Fibroblast of skin of left biceps (primary cell): ENCODE measurements around the gene INKA1.

ENCODE experiments used
- DNase-seq, 2 experiments: peaks; one replicate each; pipeline ENCODE4 v3.0.0-alpha.2; 2013; ENCODE audit warnings: low read depth in 2 of 2

INKA1 gene

DNA sequence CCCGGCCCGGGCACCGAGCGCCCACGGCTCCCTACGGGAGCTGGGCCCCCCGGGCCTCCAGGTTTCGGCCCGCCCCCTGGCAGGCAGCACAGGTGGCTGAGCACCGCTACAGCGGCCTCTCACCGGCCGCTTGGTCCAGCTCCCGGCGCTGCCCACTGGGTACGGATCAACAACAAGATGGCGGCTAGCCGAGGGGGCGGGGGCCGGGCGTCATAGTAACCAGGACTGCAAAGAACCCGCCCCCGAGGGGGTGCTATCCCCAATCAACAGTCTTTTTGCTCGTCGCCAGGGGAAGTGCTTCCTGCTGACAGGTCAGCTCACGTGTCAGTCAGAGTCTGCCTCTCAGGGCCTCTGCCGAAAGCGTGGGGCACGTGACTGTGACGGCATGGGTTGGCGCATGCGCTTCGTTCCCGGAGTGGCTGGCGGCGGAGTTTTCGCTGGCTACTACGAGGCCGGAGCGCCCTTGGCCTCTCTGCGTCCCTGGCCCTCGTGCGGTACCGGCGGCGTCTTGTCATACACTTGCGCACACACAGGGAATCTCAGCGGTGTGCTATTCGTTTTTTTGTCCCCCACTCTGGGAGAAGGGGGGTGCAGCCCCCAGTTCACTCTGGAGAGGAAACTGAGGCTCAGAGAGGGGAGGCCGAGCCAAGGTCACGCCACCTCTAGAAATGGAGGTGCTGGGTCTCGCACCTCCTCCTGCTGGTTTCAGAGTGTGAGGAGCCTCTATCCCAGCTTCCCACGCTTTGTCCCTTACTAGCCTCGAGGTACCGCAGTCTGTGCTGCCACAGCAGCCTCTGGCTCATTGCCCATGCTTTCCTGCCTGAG is 16.5 kb upstream of the INKA1 start, which contains the start of gene IP6K1:
Gene IP6K1, minus strand, starts transcription at position 186 of the 825 bp plus-strand sequence. CDS start 38,502 bp downstream, outside the sequence.
- DNase-seq: peak; percentile 99

- DNase-seq: no peak
Observed at GRCh38 chr3:49787182-49787464, 15.9 kb upstream of the INKA1 start.

DNA sequence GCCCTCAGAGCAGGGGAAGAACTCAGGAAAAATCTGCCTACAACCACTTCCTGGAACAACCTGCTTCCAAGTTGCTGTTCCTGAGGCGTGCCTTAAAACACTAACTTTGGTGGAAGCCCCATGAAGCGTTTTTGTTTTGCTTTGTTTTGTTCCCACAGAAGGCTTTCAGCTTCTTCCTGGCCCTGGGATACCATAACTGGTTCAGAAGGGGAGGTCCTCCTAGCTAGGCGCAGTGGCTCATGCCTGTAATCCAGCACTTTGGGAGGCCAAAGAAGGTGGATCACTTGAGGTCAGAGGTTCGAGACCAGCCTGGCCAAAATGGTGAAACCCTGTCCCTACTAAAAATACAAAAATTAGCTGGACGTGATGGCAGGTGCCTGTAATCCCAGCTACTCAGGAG is 15.5 kb upstream of the INKA1 start:
- no peak for DNase-seq

DNA sequence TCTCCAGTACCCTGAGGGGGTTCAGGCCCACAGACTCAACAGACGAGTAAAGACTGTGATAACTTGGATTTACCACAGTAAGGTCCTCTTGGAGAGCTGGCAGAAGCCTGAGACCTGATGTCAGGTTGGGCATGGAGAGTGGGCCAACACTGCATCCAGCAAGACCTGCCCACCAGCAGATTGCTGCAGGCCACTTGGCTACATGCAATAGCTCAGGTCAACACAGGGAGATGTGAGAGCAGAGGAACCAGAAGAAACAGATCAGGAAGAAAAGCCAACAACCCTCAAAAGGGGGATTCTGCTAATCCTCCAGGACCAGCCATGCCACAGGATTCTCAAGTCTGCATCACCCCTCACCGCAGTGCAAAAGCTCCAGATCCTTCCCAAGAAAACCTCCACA is 15.0 kb upstream of the INKA1 start:
- DNase-seq: no peak

DNA sequence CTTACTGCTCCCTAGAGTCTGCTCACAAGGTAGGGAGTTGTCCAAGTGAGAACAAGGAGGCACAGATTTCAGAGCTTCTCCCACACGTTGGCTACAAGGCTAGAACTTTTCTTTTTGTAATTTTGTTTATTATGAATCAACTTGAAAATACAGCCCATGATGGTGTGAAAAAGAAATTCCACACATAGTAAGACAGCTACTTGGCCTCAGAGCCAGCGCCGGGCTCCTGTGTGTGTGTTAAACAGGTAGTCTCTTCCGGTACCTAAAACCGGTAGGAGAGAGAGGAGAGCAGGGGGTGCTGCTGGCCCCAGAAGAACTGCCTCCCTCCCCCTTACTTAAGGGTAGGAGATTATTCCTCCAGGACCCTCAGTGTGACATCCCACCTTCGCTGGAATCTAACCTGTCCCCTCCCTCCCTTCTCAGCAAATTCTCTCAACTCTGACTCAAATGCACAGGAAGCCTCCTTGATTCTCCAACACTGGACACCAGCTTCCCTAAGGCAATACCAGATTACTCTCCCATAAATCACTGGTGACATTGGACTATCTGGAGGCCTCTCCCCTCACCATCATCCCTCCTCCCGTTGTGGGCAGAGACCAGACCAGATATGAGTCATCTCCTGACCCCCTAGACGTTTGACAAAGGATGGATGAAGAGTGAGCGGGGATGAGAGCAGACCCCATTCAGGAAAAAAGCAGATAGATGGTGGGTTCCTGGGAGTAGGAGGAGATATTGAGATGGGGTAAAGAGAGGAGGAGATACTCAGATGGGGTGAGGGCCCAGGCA is 12.2 kb upstream of the INKA1 start:
- no peak for DNase-seq

GRCh38 chr3:49791571-49791970 is 11.5 kb upstream of the INKA1 start:
- no peak for DNase-seq

GRCh38 chr3:49792371-49793150 is 10.5 kb upstream of the INKA1 start:
- no peak for DNase-seq

DNA sequence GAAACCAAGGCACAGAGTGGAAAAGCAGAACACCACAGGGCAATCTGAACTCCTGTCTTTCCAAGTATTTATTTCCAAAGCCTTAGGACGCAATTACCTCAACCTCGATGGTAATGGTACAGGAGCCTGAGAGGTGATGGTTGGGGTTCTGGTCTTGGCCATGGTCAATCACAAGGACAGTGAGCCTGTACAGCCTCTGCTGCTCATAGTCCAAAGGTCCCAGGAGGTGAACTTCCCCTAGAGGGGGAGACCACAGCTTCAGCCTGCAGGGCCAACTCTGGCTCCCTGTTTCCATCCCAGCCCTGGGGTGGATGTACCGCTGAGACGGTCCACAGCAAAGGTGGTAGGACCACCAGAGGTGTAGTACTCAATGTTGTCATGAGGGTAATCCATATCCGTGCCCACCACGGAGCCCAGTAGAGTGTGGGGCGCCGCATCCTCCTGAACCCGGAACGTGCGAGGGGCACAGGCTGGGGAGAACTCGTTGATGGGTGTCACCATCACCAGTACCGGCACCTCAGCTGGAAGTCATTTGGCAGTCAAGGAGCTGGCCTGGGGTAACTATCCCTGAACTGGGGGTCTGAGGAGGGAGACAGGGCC is 9.5 kb upstream of the INKA1 start:
- no peak for DNase-seq

DNA sequence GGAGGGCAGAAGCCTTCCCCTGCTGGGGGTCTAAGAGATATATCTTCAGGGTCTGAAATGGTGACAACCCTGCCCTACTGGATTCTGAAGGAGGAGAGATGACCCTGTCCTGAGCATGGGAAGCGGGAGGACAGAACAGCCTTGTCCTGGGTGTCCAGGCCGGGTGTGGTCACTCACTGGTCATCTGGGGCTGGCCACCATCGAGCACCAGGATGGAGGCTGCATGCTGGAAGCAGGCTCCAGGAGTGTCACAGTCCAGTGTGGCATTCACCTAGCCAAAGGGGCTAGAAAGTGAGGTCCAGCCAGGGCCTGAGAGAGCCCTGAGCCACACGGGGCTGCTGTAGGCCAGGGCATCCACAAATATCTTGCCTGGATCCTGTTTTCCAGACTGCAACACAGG is 8.6 kb upstream of the INKA1 start:
- no peak for DNase-seq

DNA sequence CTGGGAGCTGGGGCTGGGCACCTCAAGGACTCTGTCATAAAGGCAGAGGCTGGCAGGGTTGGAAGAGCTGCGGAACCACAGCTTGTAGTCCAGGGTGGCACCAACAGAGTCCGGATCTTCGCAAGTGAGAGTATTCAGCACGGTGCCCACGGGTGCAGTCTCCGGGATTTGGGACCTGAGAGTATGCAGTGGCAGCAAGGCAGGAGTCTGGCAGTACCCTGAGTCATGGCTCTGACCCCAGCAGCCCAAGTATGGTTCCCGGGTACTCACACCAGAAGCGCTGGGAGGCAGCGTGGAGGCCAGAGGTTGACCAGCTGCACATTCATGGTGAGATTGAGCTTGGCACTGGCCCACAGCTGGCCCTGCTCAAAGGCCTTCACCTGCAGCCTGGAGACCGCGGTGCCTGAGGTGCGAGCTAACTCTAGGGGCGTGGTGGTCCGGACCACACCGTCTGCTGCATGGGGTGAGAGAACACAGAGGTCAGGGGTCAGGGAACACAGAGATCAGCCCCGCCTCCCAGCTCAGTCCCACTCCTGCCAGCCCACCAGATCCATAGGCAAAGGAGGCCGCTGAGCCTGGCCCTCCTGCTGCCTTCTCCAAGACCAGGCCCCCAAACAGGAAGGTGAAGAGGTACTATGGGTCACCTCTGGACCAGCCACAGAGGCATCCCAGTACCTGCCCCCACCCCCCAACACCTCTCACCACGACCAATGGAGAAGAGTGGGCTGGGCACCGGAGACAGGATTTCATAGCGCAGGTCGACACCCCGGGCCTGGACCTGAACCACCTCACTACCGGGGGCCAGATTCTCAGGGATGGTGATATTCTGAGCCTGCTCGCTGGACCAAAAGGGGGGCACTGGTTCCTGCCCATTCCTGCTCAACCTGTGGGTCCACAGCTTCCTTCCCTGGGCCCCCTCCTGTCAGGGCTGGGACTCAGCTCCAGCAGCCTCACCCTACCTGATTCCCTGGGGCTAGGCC is 7.8 kb upstream of the INKA1 start:
- no peak for DNase-seq

DNA sequence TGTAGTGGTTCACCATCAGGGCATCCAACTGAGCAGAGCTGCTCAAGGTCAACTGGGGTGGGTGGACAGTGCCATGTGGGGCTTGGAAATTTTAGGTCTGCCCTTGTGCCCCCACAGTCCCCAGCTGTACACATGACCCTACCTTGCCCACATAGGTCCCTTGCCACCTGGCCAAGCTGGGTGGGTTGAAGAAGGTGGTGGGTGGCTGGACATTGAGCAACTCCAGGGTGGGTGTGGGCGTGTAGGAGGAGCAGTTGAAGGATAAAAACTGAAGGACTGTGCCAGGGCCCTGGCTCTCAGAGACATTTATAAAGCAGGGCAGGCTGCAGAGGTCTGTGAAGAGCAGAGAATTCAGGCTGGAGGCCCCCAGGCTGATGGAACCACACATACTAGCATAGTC is 4.0 kb upstream of the INKA1 start:
- no peak for DNase-seq

- DNase-seq: no peak
Observed at GRCh38 chr3:49799761-49800160, 3.3 kb upstream of the INKA1 start, which contains the start of gene CDHR4. Gene CDHR4, minus strand, starts transcription at chr3:49799873. Its CDS starts 61 bp downstream, at chr3:49799812.

DNA sequence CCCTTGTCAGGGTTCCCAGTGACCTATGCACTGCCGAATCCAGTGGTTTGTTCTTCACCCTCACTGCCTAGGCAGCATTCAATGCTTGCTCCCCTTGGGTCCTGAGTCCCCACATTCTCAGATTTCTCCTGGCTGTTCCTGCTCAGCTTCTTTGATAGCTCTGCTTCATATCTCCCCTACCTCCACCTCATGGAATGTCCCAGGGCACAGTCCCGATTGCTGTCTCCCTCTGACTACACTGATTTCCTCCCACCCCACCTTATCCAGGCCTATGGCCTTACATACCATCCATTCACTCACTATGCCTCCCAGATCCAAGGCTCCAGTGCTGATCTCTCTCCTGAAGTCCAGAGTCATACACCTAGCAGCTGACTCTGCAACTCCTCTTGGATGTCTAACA is 1.9 kb upstream of the INKA1 start:
- DNase-seq: no peak

- DNase-seq: no peak
Observed at GRCh38 chr3:49803465-49804140, 542 bp downstream of the INKA1 start.

GRCh38 chr3:49804141-49805041 is 1.3 kb downstream of the INKA1 start:
- DNase-seq: no peak

- peak; percentile 97 to 98 for DNase-seq
Observed at GRCh38 chr3:49805367-49805782, 2.3 kb downstream of the INKA1 start.

GRCh38 chr3:49805897-49806701 is 3.0 kb downstream of the INKA1 start:
- peak; percentile 74 to 80 for DNase-seq

DNA sequence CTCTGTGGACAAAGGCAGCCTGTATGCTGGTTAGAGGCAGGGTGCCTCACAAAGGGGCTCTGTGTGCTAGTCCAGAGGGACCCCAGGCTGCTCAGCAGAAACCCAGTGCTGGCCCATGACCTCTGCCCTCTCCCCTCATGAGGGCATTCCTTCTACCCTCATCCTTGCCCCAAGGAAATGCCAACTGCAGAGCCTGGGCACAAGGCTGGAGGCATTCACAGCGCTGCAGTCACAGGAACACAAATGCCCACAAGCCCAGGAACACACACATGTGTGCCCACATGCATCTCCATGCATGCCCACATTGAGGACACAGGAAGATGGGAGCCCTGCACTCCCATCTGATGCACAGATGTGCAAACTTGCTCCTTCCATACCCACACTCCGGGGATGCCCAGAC is 3.8 kb downstream of the INKA1 start:
- DNase-seq: no peak
